HCT116 (cell line): ENCODE data around the gene AIF1L.
"Not testable (repeated sequence)": the region's sequence is repeated elsewhere in the genome, so short reads cannot be mapped to it uniquely, and the experiment has no call there.

ENCODE experiments used
- ATF3 ChIP-seq: IDR thresholded peaks from 2 replicates; pipeline ENCODE4 v1.6.1; 2012
- CEBPB ChIP-seq: IDR thresholded peaks from 2 replicates; pipeline ENCODE4 v1.6.1; 2012; ENCODE audit warnings: low read depth
- CTCF ChIP-seq, 3 experiments: fragments of 200-600 bp in 1 of 3; sonication (generic) in 1 of 3; IDR thresholded peaks in 2 of 3; conservative IDR thresholded peaks in 1 of 3; 2 replicates each; pipeline ENCODE4 v1.5.1; 2012 to 2017; ENCODE audit warnings: low read depth in 2 of 3, low read length in 2 of 3, antibody characterized with exemption in 1 of 3, borderline replicate concordance in 1 of 3, control low read depth in 1 of 3, mild to moderate bottlenecking in 1 of 3, mixed read lengths in 1 of 3, mixed run types in 1 of 3, moderate library complexity in 1 of 3; ENCODE audit not compliant: insufficient read depth in 1 of 3
- EGR1 ChIP-seq: IDR thresholded peaks from 2 replicates; pipeline ENCODE4 v1.6.1; 2012; ENCODE audit warnings: low read depth
- EZH2phosphoT487 ChIP-seq: fragments of 200-600 bp; IDR thresholded peaks from 2 replicates; pipeline ENCODE4 v1.6.1; 2018; ENCODE audit warnings: antibody characterized with exemption, borderline replicate concordance
- JUND ChIP-seq: IDR thresholded peaks from 2 replicates; pipeline ENCODE4 v1.6.1; 2012
- MAX ChIP-seq: IDR thresholded peaks from 2 replicates; pipeline ENCODE4 v1.6.1; 2012
- POLR2A ChIP-seq: IDR thresholded peaks from 2 replicates; pipeline ENCODE4 v1.7.0; 2011; ENCODE audit warnings: borderline replicate concordance; ENCODE audit not compliant: insufficient read depth, insufficient read length; ENCODE audit errors: extremely low read depth
- POLR2AphosphoS5 ChIP-seq: IDR thresholded peaks from 2 replicates; pipeline ENCODE4 v1.6.1; 2011; ENCODE audit warnings: mild to moderate bottlenecking, low read depth, low read length, moderate library complexity
- SIN3A ChIP-seq: IDR thresholded peaks from 2 replicates; pipeline ENCODE4 v1.6.1; 2012; ENCODE audit warnings: low read depth
- YY1 ChIP-seq: IDR thresholded peaks from 2 replicates; pipeline ENCODE4 v1.6.1; 2011; ENCODE audit warnings: low read length, low read depth, moderate library complexity, mild to moderate bottlenecking; ENCODE audit not compliant: insufficient replicate concordance; ENCODE audit errors: extremely low read depth
- ZBTB33 ChIP-seq: IDR thresholded peaks from 2 replicates; pipeline ENCODE4 v1.6.1; 2011; ENCODE audit warnings: mild to moderate bottlenecking, low read length, moderate library complexity; ENCODE audit not compliant: insufficient replicate concordance; ENCODE audit errors: extremely low read depth
- TF ChIP-seq, protein P1 (sequence below): IDR thresholded peaks from 2 replicates; pipeline ENCODE4 v1.6.1; 2012; ENCODE audit warnings: low read depth

DNA sequence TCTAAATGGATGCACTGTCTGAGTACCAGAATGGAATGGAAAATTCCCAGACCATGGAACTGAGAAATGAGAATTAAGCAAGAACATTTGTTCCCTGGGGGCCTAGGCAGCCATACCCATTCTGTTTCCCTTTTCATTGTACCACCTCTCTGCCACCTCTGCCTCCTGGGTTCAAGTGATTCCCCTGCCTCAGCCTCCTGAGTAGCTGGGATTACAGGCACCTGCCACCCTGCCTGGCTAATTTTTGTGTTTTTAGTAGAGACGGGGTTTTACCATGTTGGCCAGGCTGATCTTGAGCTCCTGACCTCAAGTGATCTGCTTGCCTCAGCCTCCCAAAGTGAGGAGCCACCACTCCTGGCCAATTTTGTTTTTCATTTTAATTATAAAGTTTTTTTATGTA, 62.3 kb downstream of the AIF1L start:
- not testable (repeated sequence) for TF ChIP-seq MAX; CTCF (IDR thresholded peaks at IDR 0.05 in 2 of 3, conservative IDR thresholded peaks at IDR 0.05 in 1 of 3; ENCODE audit: borderline replicate concordance in 1 of 3, insufficient read depth in 1 of 3, low read depth in 2 of 3, low read length in 2 of 3); POLR2A; SIN3A; EGR1; EZH2phosphoT487; POLR2AphosphoS5; ZBTB33; JUND; YY1; ATF3; CEBPB
- TF ChIP-seq, protein P1, sequence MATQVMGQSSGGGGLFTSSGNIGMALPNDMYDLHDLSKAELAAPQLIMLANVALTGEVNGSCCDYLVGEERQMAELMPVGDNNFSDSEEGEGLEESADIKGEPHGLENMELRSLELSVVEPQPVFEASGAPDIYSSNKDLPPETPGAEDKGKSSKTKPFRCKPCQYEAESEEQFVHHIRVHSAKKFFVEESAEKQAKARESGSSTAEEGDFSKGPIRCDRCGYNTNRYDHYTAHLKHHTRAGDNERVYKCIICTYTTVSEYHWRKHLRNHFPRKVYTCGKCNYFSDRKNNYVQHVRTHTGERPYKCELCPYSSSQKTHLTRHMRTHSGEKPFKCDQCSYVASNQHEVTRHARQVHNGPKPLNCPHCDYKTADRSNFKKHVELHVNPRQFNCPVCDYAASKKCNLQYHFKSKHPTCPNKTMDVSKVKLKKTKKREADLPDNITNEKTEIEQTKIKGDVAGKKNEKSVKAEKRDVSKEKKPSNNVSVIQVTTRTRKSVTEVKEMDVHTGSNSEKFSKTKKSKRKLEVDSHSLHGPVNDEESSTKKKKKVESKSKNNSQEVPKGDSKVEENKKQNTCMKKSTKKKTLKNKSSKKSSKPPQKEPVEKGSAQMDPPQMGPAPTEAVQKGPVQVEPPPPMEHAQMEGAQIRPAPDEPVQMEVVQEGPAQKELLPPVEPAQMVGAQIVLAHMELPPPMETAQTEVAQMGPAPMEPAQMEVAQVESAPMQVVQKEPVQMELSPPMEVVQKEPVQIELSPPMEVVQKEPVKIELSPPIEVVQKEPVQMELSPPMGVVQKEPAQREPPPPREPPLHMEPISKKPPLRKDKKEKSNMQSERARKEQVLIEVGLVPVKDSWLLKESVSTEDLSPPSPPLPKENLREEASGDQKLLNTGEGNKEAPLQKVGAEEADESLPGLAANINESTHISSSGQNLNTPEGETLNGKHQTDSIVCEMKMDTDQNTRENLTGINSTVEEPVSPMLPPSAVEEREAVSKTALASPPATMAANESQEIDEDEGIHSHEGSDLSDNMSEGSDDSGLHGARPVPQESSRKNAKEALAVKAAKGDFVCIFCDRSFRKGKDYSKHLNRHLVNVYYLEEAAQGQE = not testable (repeated sequence)
